ENCODE results near the gene KPNA3. TPM values are rescaled to one million over a fixed set of nuclear protein-coding genes. Genes with fewer than 3 reads are reported as not detected.
"Not testable (repeated sequence)": the region's sequence is repeated elsewhere in the genome, so short reads cannot be mapped to it uniquely, and the experiment has no call there.

The KPNA3 gene
- total RNA-seq, 1 experiment from 2014 or later = 49.7 TPM

DNA sequence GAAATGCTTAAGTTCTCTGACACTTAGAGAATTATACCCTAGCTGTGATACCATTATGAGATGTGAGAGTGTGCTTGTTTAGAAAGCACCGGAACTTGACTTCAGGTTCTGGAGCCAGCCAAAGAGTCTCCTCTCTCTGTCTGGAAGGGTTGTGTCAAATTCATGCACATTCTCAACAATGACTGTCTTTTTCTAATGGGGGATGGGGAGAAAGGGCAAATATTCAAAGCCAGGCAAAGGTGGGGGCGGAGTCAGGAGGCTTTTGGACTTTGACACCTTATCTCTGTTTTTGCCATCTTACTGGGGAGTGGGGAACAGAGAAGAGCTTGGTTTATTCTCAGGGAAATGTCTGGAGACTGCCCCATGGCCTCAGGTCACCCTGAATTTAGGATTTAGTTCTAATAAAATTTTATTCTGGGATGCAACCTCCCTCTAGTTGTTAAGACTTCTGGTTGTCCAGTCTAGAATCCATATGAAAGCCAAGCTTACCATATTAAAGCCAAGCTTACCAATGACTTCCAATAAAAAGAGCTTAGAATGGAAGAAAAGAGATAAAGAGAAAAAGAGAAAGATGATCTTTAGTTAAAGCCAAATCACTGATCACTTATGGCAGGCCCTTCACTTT is 28.2 kb upstream of the KPNA3 start:
- no peaks in the 10 kb centered on the region for H3K23me2 ChIP-seq (ENCODE audit: insufficient read length, low read depth, low read length, poor library complexity, severe bottlenecking)
- Mint-ChIP-seq H3K27me3 (ENCODE audit: low read depth) (peaks cover 2% of the 10 kb centered on the region), H3K4me3 (no peak overlapping the region), H3K36me3 (ENCODE audit: insufficient read depth in 1 of 3, low read depth in 3 of 3) (no peaks in the 10 kb centered on the region), H3K9me3 (no peaks in the 10 kb centered on the region), H3K27ac (no peak overlapping the region), H3K4me1 (peaks cover 4% of the 10 kb centered on the region in 2 experiments; a peak in 3 of 4 replicates)
- no peak overlapping the region for H4K8ac ChIP-seq (replicated peaks; ENCODE audit: insufficient read length, low read depth, low read length)
- no peak overlapping the region for H3K56ac ChIP-seq (ENCODE audit: insufficient read length, low read depth, low read length)
- H3K9me3 ChIP-seq (ENCODE audit: control insufficient read depth, low read depth, low read length) = no peaks in the 10 kb centered on the region
- no peaks in the 10 kb centered on the region for H3K79me1 ChIP-seq (ENCODE audit: insufficient read depth, low read depth, low read length, poor library complexity, severe bottlenecking)
- H4K91ac ChIP-seq (ENCODE audit: insufficient read length, low read depth, low read length) = no peak overlapping the region
- no peak overlapping the region for H3K18ac ChIP-seq (ENCODE audit: insufficient read length, low read depth, low read length)
- H3K14ac ChIP-seq (ENCODE audit: insufficient read depth, low read length) = no peak overlapping the region
- H3K23ac ChIP-seq (ENCODE audit: insufficient read length, low read depth, low read length) = no peak overlapping the region
- WGBS (ENCODE audit: extremely low coverage, insufficient read length, low lambda C conversion rate) = no CpG with 5 or more reads among the region's 2 CpGs
- no peak for DNase-seq
- H3K27ac ChIP-seq (ENCODE audit: insufficient read length, low read depth, low read length) = no peak overlapping the region
- H2BK20ac ChIP-seq (ENCODE audit: low read depth, low read length, poor library complexity, severe bottlenecking) = no peak overlapping the region
- H3K4ac ChIP-seq (ENCODE audit: low read depth, low read length) = no peak overlapping the region
- H3K4me2 ChIP-seq (ENCODE audit: insufficient read depth, insufficient read length, low read length) = no peak overlapping the region
- H3K79me2 ChIP-seq (ENCODE audit: insufficient read depth, low read length) = no peaks in the 10 kb centered on the region
- no peak overlapping the region for H2BK15ac ChIP-seq (ENCODE audit: low read depth, low read length)
- no peak overlapping the region for H4K5ac ChIP-seq (ENCODE audit: insufficient read length, low read depth, low read length)
- no peak overlapping the region for H2BK5ac ChIP-seq (ENCODE audit: insufficient read length, low read length)
- no peak overlapping the region for H3K9ac ChIP-seq (ENCODE audit: extremely low read depth, insufficient read length, low read length)
- no peaks in the 10 kb centered on the region for H3K4me1 ChIP-seq (ENCODE audit: insufficient read depth, low read length)
- H2BK12ac ChIP-seq (ENCODE audit: insufficient read length, low read depth, low read length) = no peak overlapping the region
- H2AFZ ChIP-seq (ENCODE audit: low read length) = no peak overlapping the region
- no peak overlapping the region for H2BK120ac ChIP-seq (ENCODE audit: low read depth, low read length, poor library complexity, severe bottlenecking)
- no peak overlapping the region for H2AK5ac ChIP-seq (ENCODE audit: insufficient read length, low read length)
- TF ChIP-seq CTCF (conservative IDR thresholded peaks at IDR 0.05) = no peak
- no peaks in the 10 kb centered on the region for H3K27me3 ChIP-seq (ENCODE audit: insufficient read depth, low read length)
- no peak overlapping the region for H3T11ph ChIP-seq (ENCODE audit: low read length)
- H4K20me1 ChIP-seq (ENCODE audit: control insufficient read depth, insufficient read depth, insufficient read length) = no peaks in the 10 kb centered on the region

GRCh38 chr13:49816047-49816446 is 23.6 kb upstream of the KPNA3 start:
- H3K4ac ChIP-seq (ENCODE audit: low read depth, low read length); H3K27me3 ChIP-seq (ENCODE audit: insufficient read depth, low read length); H3K18ac ChIP-seq (ENCODE audit: insufficient read length, low read depth, low read length); H2AFZ ChIP-seq (ENCODE audit: low read length); H3K27me3 Mint-ChIP-seq (ENCODE audit: low read depth); H3K27ac Mint-ChIP-seq; H2AK5ac ChIP-seq (ENCODE audit: insufficient read length, low read length); H3K27ac ChIP-seq (ENCODE audit: insufficient read length, low read depth, low read length); H3K14ac ChIP-seq (ENCODE audit: insufficient read depth, low read length); H3K23ac ChIP-seq (ENCODE audit: insufficient read length, low read depth, low read length); H4K91ac ChIP-seq (ENCODE audit: insufficient read length, low read depth, low read length); H3K4me1 Mint-ChIP-seq; H3K56ac ChIP-seq (ENCODE audit: insufficient read length, low read depth, low read length); DNase-seq; H3K4me3 Mint-ChIP-seq; H3K79me1 ChIP-seq (ENCODE audit: insufficient read depth, low read depth, low read length, poor library complexity, severe bottlenecking); H3K79me2 ChIP-seq (ENCODE audit: insufficient read depth, low read length); H2BK5ac ChIP-seq (ENCODE audit: insufficient read length, low read length); H3K9ac ChIP-seq (ENCODE audit: extremely low read depth, insufficient read length, low read length); H3K4me1 ChIP-seq (ENCODE audit: insufficient read depth, low read length); H3K9me3 Mint-ChIP-seq; H2BK120ac ChIP-seq (ENCODE audit: low read depth, low read length, poor library complexity, severe bottlenecking); H2BK20ac ChIP-seq (ENCODE audit: low read depth, low read length, poor library complexity, severe bottlenecking); H4K5ac ChIP-seq (ENCODE audit: insufficient read length, low read depth, low read length); H4K8ac ChIP-seq (replicated peaks; ENCODE audit: insufficient read length, low read depth, low read length); H3K9me3 ChIP-seq (ENCODE audit: control insufficient read depth, low read depth, low read length); H3K4me2 ChIP-seq (ENCODE audit: insufficient read depth, insufficient read length, low read length); H2BK15ac ChIP-seq (ENCODE audit: low read depth, low read length); H3K23me2 ChIP-seq (ENCODE audit: insufficient read length, low read depth, low read length, poor library complexity, severe bottlenecking); H3T11ph ChIP-seq (ENCODE audit: low read length); H2BK12ac ChIP-seq (ENCODE audit: insufficient read length, low read depth, low read length); H3K36me3 Mint-ChIP-seq (ENCODE audit: insufficient read depth in 1 of 3, low read depth in 3 of 3); H4K20me1 ChIP-seq (ENCODE audit: control insufficient read depth, insufficient read depth, insufficient read length): not testable (repeated sequence)
- no CpG with 5 or more reads among the region's 4 CpGs for WGBS (ENCODE audit: extremely low coverage, insufficient read length, low lambda C conversion rate)
